Measurements from ENCODE around the gene MANF.

MANF gene

GRCh38 chr3:51426921-51427320, 41.8 kb downstream of the MANF start:
- ATAC-seq (no peak), DNase-seq (ENCODE audit: low spot score in 2 of 2) (no peak)
- H3K4me1 Mint-ChIP-seq = no peaks in the 10 kb centered on the region
- no peak overlapping the region for H3K4me3 Mint-ChIP-seq
- peaks cover 98% of the 10 kb centered on the region for H3K36me3 Mint-ChIP-seq
- H3K27ac Mint-ChIP-seq = no peak overlapping the region
- H3K9me3 Mint-ChIP-seq = no peaks in the 10 kb centered on the region

- no peak overlapping the region for H3K4me3 Mint-ChIP-seq
- H3K9me3 Mint-ChIP-seq = no peaks in the 10 kb centered on the region
- H3K27ac Mint-ChIP-seq = peak overlapping the region; percentile 37
- H3K36me3 Mint-ChIP-seq = peaks cover 98% of the 10 kb centered on the region
- DNase-seq (ENCODE audit: low spot score in 2 of 2) = no peak
- no peak for ATAC-seq
- no peaks in the 10 kb centered on the region for H3K4me1 Mint-ChIP-seq
Measured at GRCh38 chr3:51429138-51429537, 44.0 kb downstream of the MANF start.

- Mint-ChIP-seq H3K4me1 (peaks cover 6% of the 10 kb centered on the region), H3K9me3 (no peaks in the 10 kb centered on the region), H3K27ac (peak overlapping the region; percentile 40), H3K4me3 (no peak overlapping the region), H3K36me3 (peaks cover 100% of the 10 kb centered on the region)
- DNase-seq (ENCODE audit: low spot score in 2 of 2) (no peak), ATAC-seq (no peak)
Measured at GRCh38 chr3:51434110-51434509, 49.0 kb downstream of the MANF start.

- Mint-ChIP-seq H3K4me1 (peaks cover 6% of the 10 kb centered on the region), H3K4me3 (no peak overlapping the region), H3K9me3 (no peaks in the 10 kb centered on the region), H3K27ac (peak overlapping the region; percentile 40), H3K36me3 (peaks cover 100% of the 10 kb centered on the region)
- ATAC-seq (peak; percentile 86), DNase-seq (ENCODE audit: low spot score in 2 of 2) (peak; percentile 25 to 60)
Measured at GRCh38 chr3:51434746-51435327, 49.7 kb downstream of the MANF start.

GRCh38 chr3:51436998-51437639, 52.0 kb downstream of the MANF start:
- peaks cover 100% of the 10 kb centered on the region for H3K36me3 Mint-ChIP-seq
- no peaks in the 10 kb centered on the region for H3K9me3 Mint-ChIP-seq
- ATAC-seq (no peak), DNase-seq (ENCODE audit: low spot score in 2 of 2) (no peak)
- no peak overlapping the region for H3K4me3 Mint-ChIP-seq
- peaks cover 11% of the 10 kb centered on the region for H3K4me1 Mint-ChIP-seq
- H3K27ac Mint-ChIP-seq = no peak overlapping the region
